Lower lobe of right lung (tissue), 2 donors: ENCODE measurements around the gene PLD5. TPM values are rescaled to one million over a fixed set of nuclear protein-coding genes. Genes with fewer than 3 reads are reported as not detected.
"Not testable (repeated sequence)": the region's sequence is repeated elsewhere in the genome, so short reads cannot be mapped to it uniquely, and the experiment has no call there.

Source experiments
- ATAC-seq, 2 donors: fragments of 200-7000 bp; cut with Tn5 transposase; one replicate each; pipeline ENCODE4 v1.9.1; 2020 to 2022; ENCODE audit warnings: mild to moderate bottlenecking in 2 of 2, moderate library complexity in 2 of 2
- DNase-seq: peaks from one replicate; pipeline ENCODE4 v3.0.0-alpha.2; 2020
- H3K27ac ChIP-seq: fragments of 200-600 bp; one replicate; pipeline ENCODE4 v1.8.0; 2022
- H3K27me3 ChIP-seq: fragments of 200-600 bp; one replicate; pipeline ENCODE4 v1.8.0; 2022; ENCODE audit warnings: low read depth
- H3K36me3 ChIP-seq: fragments of 200-600 bp; one replicate; pipeline ENCODE4 v1.8.0; 2022; ENCODE audit warnings: mild to moderate bottlenecking
- H3K4me1 ChIP-seq: fragments of 200-600 bp; one replicate; pipeline ENCODE4 v1.8.0; 2022
- H3K4me3 ChIP-seq: fragments of 200-600 bp; one replicate; pipeline ENCODE4 v1.8.0; 2022; ENCODE audit warnings: mild to moderate bottlenecking
- H3K9me3 ChIP-seq: fragments of 200-600 bp; one replicate; pipeline ENCODE4 v1.8.0; 2022
- intact Hi-C: fragments of 100-400 bp; cut with DNase I; formaldehyde crosslinking; loops from one replicate; pipeline ENCODE4 v1.11.0; 2022
- total RNA-seq: library from RNA; stranded (reverse); fragmentation: NEBNext Ultra II Directional; extraction: Animal tissue kit (Norgen Biotek cat#: 25700); gene quantifications from one replicate; pipeline ENCODE4 v1.2.1, GENCODE V29; 2021
- TF ChIP-seq, protein P1 (sequence below): fragments of 200-600 bp; IDR thresholded peaks from one replicate; pipeline ENCODE4 v1.8.0; 2022; ENCODE audit warnings: antibody characterized with exemption, mild to moderate bottlenecking
- donor health status: DM: no; HTN: yes; CAD: no; lungs with severe emphysema.

PLD5 gene
- total RNA-seq, 1 donor from 2014 or later = 0.21 TPM

DNA sequence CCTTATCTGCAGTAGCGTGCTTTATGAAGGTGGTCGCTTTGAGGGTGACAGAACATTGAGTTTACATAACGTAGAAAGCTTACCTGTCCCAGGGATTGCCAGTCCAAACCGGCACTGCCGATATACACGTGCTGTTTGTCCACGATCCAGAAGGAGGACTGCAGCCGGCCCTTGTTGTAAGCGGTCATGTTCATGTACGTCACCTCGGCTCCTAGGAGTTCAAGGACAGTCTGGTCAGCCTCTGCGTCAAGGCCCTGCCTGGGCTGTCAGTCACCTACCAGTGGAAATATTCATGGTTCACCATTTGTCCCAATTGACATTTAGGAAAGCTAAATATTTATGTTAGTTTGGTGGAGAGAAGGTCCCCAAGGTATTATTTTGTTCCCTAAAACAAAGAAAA, 304.6 kb downstream of the PLD5 start:
- no peaks in the 10 kb centered on the region for H3K36me3 ChIP-seq
- no peak overlapping the region for H3K4me3 ChIP-seq
- TF ChIP-seq, protein P1, sequence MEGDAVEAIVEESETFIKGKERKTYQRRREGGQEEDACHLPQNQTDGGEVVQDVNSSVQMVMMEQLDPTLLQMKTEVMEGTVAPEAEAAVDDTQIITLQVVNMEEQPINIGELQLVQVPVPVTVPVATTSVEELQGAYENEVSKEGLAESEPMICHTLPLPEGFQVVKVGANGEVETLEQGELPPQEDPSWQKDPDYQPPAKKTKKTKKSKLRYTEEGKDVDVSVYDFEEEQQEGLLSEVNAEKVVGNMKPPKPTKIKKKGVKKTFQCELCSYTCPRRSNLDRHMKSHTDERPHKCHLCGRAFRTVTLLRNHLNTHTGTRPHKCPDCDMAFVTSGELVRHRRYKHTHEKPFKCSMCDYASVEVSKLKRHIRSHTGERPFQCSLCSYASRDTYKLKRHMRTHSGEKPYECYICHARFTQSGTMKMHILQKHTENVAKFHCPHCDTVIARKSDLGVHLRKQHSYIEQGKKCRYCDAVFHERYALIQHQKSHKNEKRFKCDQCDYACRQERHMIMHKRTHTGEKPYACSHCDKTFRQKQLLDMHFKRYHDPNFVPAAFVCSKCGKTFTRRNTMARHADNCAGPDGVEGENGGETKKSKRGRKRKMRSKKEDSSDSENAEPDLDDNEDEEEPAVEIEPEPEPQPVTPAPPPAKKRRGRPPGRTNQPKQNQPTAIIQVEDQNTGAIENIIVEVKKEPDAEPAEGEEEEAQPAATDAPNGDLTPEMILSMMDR = no peak
- intact Hi-C loops = no loop called here
- H3K27ac ChIP-seq = no peak overlapping the region
- no peaks in the 10 kb centered on the region for H3K4me1 ChIP-seq
- no peaks in the 10 kb centered on the region for H3K27me3 ChIP-seq
- DNase-seq (no peak), ATAC-seq (no peak)
- no peaks in the 10 kb centered on the region for H3K9me3 ChIP-seq

DNA sequence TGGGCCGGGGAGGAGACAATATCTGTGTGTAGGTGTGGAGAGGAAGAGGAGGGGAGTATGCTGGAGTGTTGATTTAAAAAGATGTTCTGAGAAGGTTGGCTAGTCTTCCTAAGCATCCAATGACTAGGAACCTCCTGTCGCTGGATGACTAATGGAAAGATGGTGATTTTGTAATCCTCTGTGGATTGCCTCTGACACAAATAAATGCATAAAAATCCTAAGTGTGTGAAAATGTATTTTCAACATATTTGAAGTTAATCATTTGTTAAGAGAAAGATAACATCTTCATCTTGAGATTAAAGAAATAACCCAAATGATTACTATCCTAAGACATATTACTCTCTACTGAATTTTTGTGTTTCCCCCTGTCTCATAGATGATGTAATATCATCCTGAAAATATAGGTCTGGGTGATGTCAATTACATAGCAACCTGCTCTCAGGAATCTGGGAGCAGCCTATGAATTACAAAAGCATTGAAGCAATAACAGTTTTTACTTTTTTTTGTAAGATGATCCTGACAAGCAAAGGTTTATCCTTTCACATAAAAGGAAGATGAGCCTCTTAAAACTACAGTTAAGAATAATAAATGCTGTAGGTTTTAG, 305.1 kb downstream of the PLD5 start:
- Histone ChIP-seq H3K27me3 (no peaks in the 10 kb centered on the region), H3K4me3 (no peak overlapping the region), H3K9me3 (no peaks in the 10 kb centered on the region), H3K36me3 (no peaks in the 10 kb centered on the region), H3K4me1 (no peaks in the 10 kb centered on the region), H3K27ac (no peak overlapping the region)
- TF ChIP-seq, protein P1 = no peak
- no peak for DNase-seq
- intact Hi-C loops = no loop called here
- ATAC-seq = no peak

DNA sequence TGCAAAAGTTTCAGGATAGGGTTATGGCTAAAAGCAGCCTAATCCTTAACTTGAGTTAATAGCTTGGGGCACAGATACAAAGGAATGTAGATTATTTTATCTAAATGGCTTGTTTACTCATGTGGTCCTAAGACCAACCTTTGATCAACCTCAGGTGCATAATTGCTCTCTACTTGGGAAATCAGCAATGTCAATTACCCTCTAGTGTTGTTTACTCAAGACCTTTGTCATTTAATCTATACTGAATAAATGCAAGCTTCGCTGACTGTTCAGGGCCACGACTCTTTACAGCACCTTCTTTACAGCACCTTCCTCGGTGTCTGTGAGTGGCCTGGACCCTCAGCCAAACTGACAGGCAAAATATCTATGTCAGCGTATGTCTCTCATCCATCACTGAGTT, 308.1 kb downstream of the PLD5 start:
- Histone ChIP-seq H3K27ac (no peak overlapping the region), H3K9me3 (no peaks in the 10 kb centered on the region), H3K4me3 (no peak overlapping the region), H3K4me1 (no peaks in the 10 kb centered on the region), H3K36me3 (no peaks in the 10 kb centered on the region), H3K27me3 (peaks cover 4% of the 10 kb centered on the region)
- intact Hi-C loops = no loop called here
- TF ChIP-seq, protein P1 = no peak
- DNase-seq (no peak), ATAC-seq (no peak)

DNA sequence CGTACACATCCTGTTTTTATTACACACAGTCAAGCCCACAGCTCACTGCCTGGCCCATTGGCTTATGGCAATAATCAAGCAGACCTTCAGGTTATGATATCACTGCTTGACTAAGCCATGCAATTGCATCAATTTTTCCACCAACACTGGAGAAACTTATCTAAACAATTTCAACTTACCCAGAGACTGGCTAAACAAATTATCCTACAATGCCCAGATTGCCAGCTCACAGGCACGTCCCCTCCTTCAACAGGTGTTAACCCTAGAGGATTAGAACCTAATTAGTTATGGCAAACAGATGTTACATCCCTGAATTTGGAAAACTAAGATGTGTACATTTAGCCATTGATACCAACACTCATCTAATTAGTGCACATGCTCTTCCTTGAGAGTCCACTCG, 310.0 kb downstream of the PLD5 start:
- H3K36me3 ChIP-seq, H3K27ac ChIP-seq, H3K27me3 ChIP-seq, intact Hi-C loops, H3K9me3 ChIP-seq, DNase-seq, H3K4me3 ChIP-seq, H3K4me1 ChIP-seq, ATAC-seq: not testable (repeated sequence)

DNA sequence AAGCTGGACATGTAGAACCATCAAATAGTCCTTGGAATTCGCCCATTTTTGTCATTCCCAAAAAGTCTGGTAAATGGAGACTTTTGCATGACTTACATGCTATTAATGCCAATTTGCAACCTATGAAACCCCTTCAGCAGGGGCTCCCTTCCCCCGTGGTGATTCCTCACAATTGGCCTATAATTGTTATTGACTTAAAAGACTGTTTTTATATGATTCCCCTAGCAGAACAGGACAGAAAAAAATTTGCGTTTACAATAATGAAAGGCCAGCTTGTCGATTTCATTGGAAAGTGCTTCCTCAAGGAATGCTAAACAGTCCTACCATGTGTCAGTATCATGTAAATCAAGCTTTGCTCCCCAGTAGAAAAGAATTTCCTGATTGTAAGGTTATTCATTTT, 311.5 kb downstream of the PLD5 start:
- H3K27ac ChIP-seq, H3K36me3 ChIP-seq, DNase-seq, H3K4me3 ChIP-seq, intact Hi-C loops, H3K9me3 ChIP-seq, H3K27me3 ChIP-seq, ATAC-seq, H3K4me1 ChIP-seq: not testable (repeated sequence)

DNA sequence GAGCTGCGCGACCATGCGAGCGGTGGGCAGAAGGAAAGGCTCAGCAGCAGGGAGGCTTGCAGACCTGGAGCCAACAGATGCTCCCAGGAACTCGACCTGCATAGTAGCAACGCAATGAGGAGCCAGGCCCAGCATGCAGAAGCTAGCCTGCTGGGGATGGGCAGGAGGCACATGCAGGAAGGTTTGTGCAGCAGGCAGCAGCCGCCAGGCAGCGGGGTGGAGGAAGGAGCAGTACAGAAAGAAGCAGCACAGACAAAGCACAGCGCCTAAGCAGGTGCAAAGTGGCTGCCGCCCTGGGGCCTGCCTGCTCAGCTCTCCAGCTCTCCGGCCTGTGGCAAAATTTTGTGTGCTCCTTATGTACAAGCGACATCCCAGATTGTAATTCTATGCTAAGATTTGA, 312.1 kb downstream of the PLD5 start:
- Histone ChIP-seq H3K27ac (no peak overlapping the region), H3K9me3 (no peaks in the 10 kb centered on the region), H3K27me3 (peaks cover 4% of the 10 kb centered on the region), H3K4me3 (no peak overlapping the region), H3K36me3 (no peaks in the 10 kb centered on the region), H3K4me1 (no peaks in the 10 kb centered on the region)
- DNase-seq (no peak), ATAC-seq (no peak)
- intact Hi-C loops = no loop called here
- TF ChIP-seq, protein P1 = no peak
